Activated CD4-positive, alpha-beta T cell treated with anti-CD3 and anti-CD28 coated beads for 36 hours (primary cell): ENCODE data around the gene TGFB2. TPM values are rescaled to one million over a fixed set of nuclear protein-coding genes. Genes with fewer than 3 reads are reported as not detected.

ENCODE experiments used
- ATAC-seq: fragments of 200-7000 bp; cut with Tn5 transposase; one replicate; pipeline ENCODE4 v1.10.0; 2021; ENCODE audit warnings: mild to moderate bottlenecking, moderate library complexity
- CTCF ChIA-PET: fragments of 350-600 bp; sonication (Branson Sonifier 250); formaldehyde crosslinking; loops from one replicate; lab custom pipeline; 2021; ENCODE audit warnings: antibody characterized with exemption; lab: Charles Lee
- POLR2A ChIA-PET: fragments of 350-600 bp; sonication (Branson Sonifier 250); formaldehyde crosslinking; loops from one replicate; lab custom pipeline; 2021; ENCODE audit warnings: antibody characterized with exemption, inconsistent platforms; lab: Charles Lee
- DNase-seq: peaks from one replicate; pipeline ENCODE4 v3.0.0-alpha.2; 2020
- H3K27ac Mint-ChIP-seq: one replicate; pipeline ENCODE4 v1.8.0; 2021; ENCODE audit warnings: mixed read lengths
- H3K27me3 Mint-ChIP-seq: one replicate; pipeline ENCODE4 v1.8.0; 2021; ENCODE audit warnings: mixed read lengths
- H3K36me3 Mint-ChIP-seq: one replicate; pipeline ENCODE4 v1.8.0; 2021; ENCODE audit warnings: low read depth, mixed read lengths
- H3K4me1 Mint-ChIP-seq: one replicate; pipeline ENCODE4 v1.8.0; 2021; ENCODE audit warnings: mixed read lengths
- H3K4me3 Mint-ChIP-seq: one replicate; pipeline ENCODE4 v1.8.0; 2021; ENCODE audit warnings: mild to moderate bottlenecking, moderate library complexity, mixed read lengths
- H3K9me3 Mint-ChIP-seq: one replicate; pipeline ENCODE4 v1.8.0; 2021; ENCODE audit warnings: low read depth, mixed read lengths
- intact Hi-C, 2 experiments: fragments of 100-400 bp; cut with DNase I in 1 of 2; cut with micrococcal nuclease in 1 of 2; formaldehyde crosslinking; loops; one replicate each; pipeline versions ENCODE4 v1.14.2 to v1.15.1; 2022 to 2024; cut with DNase I, micrococcal nuclease
- total RNA-seq, 2 experiments: library from RNA; stranded (reverse); gene quantifications; one replicate each; pipeline ENCODE4 v1.2.3, GENCODE V29; 2021

Gene TGFB2
- total RNA-seq, 2 experiments from 2014 or later: 0.09 TPM; not detected in 1

DNA sequence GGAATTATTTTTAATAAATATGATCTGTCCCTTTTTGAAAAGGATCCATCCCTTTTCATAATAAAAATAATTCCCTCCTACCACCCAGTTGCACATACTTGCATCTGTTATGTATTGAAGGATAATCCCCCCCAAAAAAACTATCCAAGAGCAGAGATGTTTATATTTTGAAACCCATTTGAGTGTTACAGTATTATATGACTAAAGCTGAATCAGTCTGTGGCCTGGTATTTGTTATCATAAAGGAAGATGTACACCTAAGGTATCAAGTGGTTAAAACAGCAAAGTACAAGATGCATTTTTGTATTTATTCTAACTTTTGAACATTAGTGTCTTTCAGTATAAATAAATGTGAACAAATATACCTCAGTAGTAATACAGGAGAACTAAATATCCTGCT is 12.7 kb upstream of the TGFB2 start:
- Mint-ChIP-seq H3K9me3 (no peaks in the 10 kb centered on the region), H3K27ac (no peak overlapping the region), H3K4me1 (no peaks in the 10 kb centered on the region), H3K36me3 (peaks cover 18% of the 10 kb centered on the region), H3K27me3 (no peaks in the 10 kb centered on the region), H3K4me3 (no peak overlapping the region)
- intact Hi-C loops: loop anchor here in 1 of 2 experiments (5.0 to 10.0 kb wide), 3 partner anchors 1052 to 1480 kb away; no protein-coding TSS in a partner anchor
- DNase-seq (no peak), ATAC-seq (no peak)
- ChIA-PET CTCF (no interaction called here), POLR2A (no interaction called here)

DNA sequence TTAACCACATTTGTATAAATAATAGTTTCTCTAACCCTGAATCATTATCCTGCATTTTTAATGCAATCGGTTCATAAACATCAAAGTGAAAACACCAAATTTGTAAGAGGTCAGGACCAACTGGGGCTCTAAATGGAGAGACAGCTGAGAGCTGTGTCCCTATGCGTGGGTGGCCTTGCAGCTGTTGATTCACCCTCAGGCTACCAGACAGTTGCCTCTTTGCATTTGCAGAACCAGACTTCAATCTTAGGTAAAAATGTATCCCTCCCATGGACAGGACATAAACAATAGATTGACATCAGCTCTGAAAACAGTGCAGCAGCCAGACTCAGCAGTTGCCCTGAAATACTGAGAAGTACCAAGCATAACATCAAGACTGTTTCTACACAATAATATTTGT is 8.8 kb upstream of the TGFB2 start:
- H3K36me3 Mint-ChIP-seq: peaks cover 21% of the 10 kb centered on the region
- ATAC-seq (no peak), DNase-seq (no peak)
- no peaks in the 10 kb centered on the region for H3K9me3 Mint-ChIP-seq
- intact Hi-C loops: loop anchor here in 1 of 2 experiments (10.0 kb wide), 2 partner anchors 1048 to 1228 kb away; no protein-coding TSS in a partner anchor
- ChIA-PET POLR2A (no interaction called here), CTCF (interaction anchor here (0.8 kb wide), 1 partner anchor 30 kb away, joined by 4 read pairs; no protein-coding TSS in a partner anchor)
- H3K4me3 Mint-ChIP-seq: no peak overlapping the region
- H3K4me1 Mint-ChIP-seq: no peaks in the 10 kb centered on the region
- peaks cover 3% of the 10 kb centered on the region for H3K27me3 Mint-ChIP-seq
- H3K27ac Mint-ChIP-seq: no peak overlapping the region

DNA sequence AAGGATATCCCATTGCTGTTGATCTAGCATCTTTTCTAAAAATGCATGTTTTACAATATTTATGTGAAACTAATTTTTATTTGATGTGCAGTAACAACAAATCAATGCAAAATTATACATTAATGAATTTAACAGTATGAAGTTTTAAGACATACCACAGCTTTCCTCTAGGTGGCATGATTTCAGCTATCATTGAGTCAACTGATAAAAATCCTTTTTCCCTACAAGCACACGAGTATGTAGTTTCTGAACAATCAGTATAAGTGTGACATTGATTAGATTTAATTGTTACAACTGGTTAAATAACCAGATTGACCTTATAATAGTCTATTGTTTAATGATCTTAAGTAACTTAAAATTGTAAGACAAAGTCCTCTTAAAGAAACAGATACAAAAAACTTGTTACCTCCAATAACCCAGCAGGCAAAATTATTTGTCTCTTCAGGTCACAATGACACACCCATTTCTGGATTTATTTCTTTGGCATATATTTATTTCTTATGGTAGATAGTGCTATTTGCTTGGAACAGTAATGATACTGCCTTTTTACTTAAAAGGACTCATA is 5.8 kb upstream of the TGFB2 start:
- no peak overlapping the region for H3K27ac Mint-ChIP-seq
- no peak for ATAC-seq

DNA sequence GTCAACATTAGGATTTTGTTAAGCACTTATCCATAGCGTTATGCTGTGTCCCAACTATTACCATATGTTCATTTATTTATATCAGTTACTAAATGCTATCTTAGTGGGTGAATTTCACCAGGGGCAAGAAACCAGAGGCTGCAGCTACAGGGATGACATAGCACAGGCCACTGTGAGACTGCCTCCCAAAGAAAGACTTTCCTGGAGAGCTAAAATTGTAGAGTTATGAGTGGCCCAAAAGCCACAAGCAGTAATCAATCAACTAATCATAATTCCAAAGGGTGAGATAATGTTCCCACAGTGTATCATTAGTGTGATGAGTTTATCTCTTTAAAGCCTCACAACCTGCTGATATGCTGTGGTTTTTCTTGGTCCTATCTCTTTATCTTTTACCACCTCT is 3.8 kb upstream of the TGFB2 start:
- no peaks in the 10 kb centered on the region for H3K9me3 Mint-ChIP-seq
- intact Hi-C loops: loop anchor here (10.0 kb wide), 2 partner anchors 833 to 1323 kb away; partner anchors contain the start of gene LYPLAL1 (in 1 of the 2)
- peaks cover 14% of the 10 kb centered on the region for H3K36me3 Mint-ChIP-seq
- CTCF ChIA-PET: interaction anchor here (0.6 to 1.4 kb wide), 2 partner anchors 12 to 178 kb away, joined by 3 read pairs; no protein-coding TSS in a partner anchor
- POLR2A ChIA-PET: no interaction called here
- peaks cover 17% of the 10 kb centered on the region for H3K27me3 Mint-ChIP-seq
- H3K4me1 Mint-ChIP-seq: peaks cover 5% of the 10 kb centered on the region
- ATAC-seq: no peak
- H3K27ac Mint-ChIP-seq: no peak overlapping the region
- DNase-seq: no peak
- H3K4me3 Mint-ChIP-seq: no peak overlapping the region

More for the DNA sequence above, 5.8 kb upstream of the TGFB2 start:
- Mint-ChIP-seq H3K27me3 (peaks cover 12% of the 10 kb centered on the region), H3K9me3 (no peaks in the 10 kb centered on the region), H3K36me3 (peaks cover 21% of the 10 kb centered on the region), H3K4me1 (no peaks in the 10 kb centered on the region), H3K4me3 (no peak overlapping the region)
- CTCF ChIA-PET: interaction anchor here (0.7 to 3.0 kb wide), 11 partner anchors 10 to 49 kb away, joined by 3 to 19 read pairs (median 4); no protein-coding TSS in a partner anchor
- intact Hi-C loops: loop anchor here (1.0 to 10.0 kb wide), 4 partner anchors 182 to 1225 kb away; no protein-coding TSS in a partner anchor
- DNase-seq: no peak
- POLR2A ChIA-PET: no interaction called here

DNA sequence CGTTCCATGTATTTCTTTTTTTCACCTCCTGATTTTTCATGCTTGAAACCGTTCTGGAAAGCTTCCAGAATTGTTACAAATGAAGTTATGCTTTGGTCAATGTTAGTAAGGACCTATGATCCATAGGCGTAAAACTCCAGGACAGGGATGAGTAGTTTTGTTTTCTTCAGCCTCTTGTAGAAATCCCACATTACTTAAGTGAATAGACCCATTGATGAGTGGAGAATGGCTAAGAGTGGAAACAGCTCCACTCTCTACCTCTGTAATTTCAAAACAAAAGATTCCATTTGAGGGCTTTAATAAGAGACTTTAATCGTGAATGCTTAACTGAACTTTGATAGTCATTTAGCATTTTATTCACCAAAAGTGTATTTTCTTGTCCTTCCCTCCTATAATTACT is 3.0 kb upstream of the TGFB2 start:
- H3K27me3 Mint-ChIP-seq: peaks cover 25% of the 10 kb centered on the region
- ATAC-seq (no peak), DNase-seq (no peak)
- H3K4me1 Mint-ChIP-seq: peaks cover 12% of the 10 kb centered on the region
- no peak overlapping the region for H3K27ac Mint-ChIP-seq
- intact Hi-C loops: loop anchor here (10.0 kb wide), 2 partner anchors 833 to 1323 kb away; partner anchors contain the start of gene LYPLAL1 (in 1 of the 2)
- H3K9me3 Mint-ChIP-seq: no peaks in the 10 kb centered on the region
- H3K36me3 Mint-ChIP-seq: peaks cover 13% of the 10 kb centered on the region
- no peak overlapping the region for H3K4me3 Mint-ChIP-seq
- ChIA-PET CTCF (no interaction called here), POLR2A (no interaction called here)

DNA sequence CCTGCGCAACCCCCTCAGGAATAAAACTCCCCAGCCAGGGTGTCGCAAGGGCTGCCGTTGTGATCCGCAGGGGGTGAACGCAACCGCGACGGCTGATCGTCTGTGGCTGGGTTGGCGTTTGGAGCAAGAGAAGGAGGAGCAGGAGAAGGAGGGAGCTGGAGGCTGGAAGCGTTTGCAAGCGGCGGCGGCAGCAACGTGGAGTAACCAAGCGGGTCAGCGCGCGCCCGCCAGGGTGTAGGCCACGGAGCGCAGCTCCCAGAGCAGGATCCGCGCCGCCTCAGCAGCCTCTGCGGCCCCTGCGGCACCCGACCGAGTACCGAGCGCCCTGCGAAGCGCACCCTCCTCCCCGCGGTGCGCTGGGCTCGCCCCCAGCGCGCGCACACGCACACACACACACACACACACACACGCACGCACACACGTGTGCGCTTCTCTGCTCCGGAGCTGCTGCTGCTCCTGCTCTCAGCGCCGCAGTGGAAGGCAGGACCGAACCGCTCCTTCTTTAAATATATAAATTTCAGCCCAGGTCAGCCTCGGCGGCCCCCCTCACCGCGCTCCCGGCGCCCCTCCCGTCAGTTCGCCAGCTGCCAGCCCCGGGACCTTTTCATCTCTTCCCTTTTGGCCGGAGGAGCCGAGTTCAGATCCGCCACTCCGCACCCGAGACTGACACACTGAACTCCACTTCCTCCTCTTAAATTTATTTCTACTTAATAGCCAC is 696 bp downstream of the TGFB2 start:
- intact Hi-C loops: loop anchor here (5.0 to 10.0 kb wide), 3 partner anchors 826 to 1319 kb away; partner anchors contain the start of gene LYPLAL1 (in 2 of the 2)
- DNase-seq (peak; percentile 59), ATAC-seq (peak; percentile 74)
- peaks cover 13% of the 10 kb centered on the region for H3K36me3 Mint-ChIP-seq
- no peak overlapping the region for H3K27ac Mint-ChIP-seq
- H3K9me3 Mint-ChIP-seq: no peaks in the 10 kb centered on the region
- H3K4me3 Mint-ChIP-seq: no peak overlapping the region
- ChIA-PET POLR2A (interaction anchor here (0.9 kb wide), 1 partner anchor 32 kb away, joined by 3 read pairs; no protein-coding TSS in a partner anchor), CTCF (interaction anchor here (1.1 kb wide), 1 partner anchor 16 kb away, joined by 4 read pairs; no protein-coding TSS in a partner anchor)
- H3K4me1 Mint-ChIP-seq: peaks cover 21% of the 10 kb centered on the region
- H3K27me3 Mint-ChIP-seq: peaks cover 48% of the 10 kb centered on the region

DNA sequence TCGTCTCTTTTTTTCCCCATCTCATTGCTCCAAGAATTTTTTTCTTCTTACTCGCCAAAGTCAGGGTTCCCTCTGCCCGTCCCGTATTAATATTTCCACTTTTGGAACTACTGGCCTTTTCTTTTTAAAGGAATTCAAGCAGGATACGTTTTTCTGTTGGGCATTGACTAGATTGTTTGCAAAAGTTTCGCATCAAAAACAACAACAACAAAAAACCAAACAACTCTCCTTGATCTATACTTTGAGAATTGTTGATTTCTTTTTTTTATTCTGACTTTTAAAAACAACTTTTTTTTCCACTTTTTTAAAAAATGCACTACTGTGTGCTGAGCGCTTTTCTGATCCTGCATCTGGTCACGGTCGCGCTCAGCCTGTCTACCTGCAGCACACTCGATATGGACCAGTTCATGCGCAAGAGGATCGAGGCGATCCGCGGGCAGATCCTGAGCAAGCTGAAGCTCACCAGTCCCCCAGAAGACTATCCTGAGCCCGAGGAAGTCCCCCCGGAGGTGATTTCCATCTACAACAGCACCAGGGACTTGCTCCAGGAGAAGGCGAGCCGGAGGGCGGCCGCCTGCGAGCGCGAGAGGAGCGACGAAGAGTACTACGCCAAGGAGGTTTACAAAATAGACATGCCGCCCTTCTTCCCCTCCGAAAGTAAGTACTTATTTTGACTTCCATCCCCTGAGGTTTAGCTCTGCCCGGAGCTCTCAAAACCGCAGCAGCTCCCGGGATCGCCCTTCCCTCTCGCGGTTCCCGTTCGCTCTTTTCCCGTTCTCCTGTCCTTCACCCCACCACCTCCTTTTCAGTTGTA is 1.5 kb downstream of the TGFB2 start:
- no peak overlapping the region for H3K4me3 Mint-ChIP-seq
- intact Hi-C loops: loop anchor here (5.0 to 10.0 kb wide), 3 partner anchors 826 to 1318 kb away; partner anchors contain the start of gene LYPLAL1 (in 2 of the 2)
- no peak overlapping the region for H3K27ac Mint-ChIP-seq
- H3K4me1 Mint-ChIP-seq: peaks cover 28% of the 10 kb centered on the region
- H3K36me3 Mint-ChIP-seq: peaks cover 7% of the 10 kb centered on the region
- POLR2A ChIA-PET: no interaction called here
- peaks cover 47% of the 10 kb centered on the region for H3K27me3 Mint-ChIP-seq
- CTCF ChIA-PET: interaction anchor here (2.0 kb wide), 1 partner anchor 16 kb away, joined by 4 read pairs; no protein-coding TSS in a partner anchor
- ATAC-seq (no peak), DNase-seq (peak; percentile 22)
- H3K9me3 Mint-ChIP-seq: no peaks in the 10 kb centered on the region

DNA sequence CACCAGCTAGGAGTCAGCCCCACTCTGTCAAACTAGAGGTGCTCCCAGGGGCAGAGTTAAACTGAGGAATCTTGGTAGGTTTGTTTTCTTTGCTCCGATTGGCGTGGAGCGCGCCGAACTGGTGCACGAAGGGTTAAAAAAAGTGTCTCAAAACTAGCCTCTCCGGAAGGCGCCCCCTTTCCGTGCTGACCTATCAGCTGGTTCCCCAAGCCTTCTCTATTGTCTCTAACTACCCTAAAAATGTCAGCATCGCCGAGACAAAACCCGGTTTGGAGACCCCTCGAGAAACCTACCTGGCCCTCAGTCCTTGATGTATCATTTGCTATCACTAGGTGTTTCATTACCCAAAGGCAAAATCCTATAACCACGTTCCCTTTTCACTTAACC is 2.2 kb downstream of the TGFB2 start:
- peaks cover 33% of the 10 kb centered on the region for H3K4me1 Mint-ChIP-seq
- ATAC-seq: no peak
- no peak overlapping the region for H3K4me3 Mint-ChIP-seq
- H3K27me3 Mint-ChIP-seq: peaks cover 47% of the 10 kb centered on the region
- no peaks in the 10 kb centered on the region for H3K9me3 Mint-ChIP-seq
- peaks cover 6% of the 10 kb centered on the region for H3K36me3 Mint-ChIP-seq
- H3K27ac Mint-ChIP-seq: no peak overlapping the region
- ChIA-PET POLR2A (no interaction called here), CTCF (interaction anchor here (2.0 kb wide), 1 partner anchor 17 kb away, joined by 4 read pairs; no protein-coding TSS in a partner anchor)
- intact Hi-C loops: loop anchor here (5.0 to 10.0 kb wide), 3 partner anchors 825 to 1317 kb away; partner anchors contain the start of gene LYPLAL1 (in 2 of the 2)
- no peak for DNase-seq

DNA sequence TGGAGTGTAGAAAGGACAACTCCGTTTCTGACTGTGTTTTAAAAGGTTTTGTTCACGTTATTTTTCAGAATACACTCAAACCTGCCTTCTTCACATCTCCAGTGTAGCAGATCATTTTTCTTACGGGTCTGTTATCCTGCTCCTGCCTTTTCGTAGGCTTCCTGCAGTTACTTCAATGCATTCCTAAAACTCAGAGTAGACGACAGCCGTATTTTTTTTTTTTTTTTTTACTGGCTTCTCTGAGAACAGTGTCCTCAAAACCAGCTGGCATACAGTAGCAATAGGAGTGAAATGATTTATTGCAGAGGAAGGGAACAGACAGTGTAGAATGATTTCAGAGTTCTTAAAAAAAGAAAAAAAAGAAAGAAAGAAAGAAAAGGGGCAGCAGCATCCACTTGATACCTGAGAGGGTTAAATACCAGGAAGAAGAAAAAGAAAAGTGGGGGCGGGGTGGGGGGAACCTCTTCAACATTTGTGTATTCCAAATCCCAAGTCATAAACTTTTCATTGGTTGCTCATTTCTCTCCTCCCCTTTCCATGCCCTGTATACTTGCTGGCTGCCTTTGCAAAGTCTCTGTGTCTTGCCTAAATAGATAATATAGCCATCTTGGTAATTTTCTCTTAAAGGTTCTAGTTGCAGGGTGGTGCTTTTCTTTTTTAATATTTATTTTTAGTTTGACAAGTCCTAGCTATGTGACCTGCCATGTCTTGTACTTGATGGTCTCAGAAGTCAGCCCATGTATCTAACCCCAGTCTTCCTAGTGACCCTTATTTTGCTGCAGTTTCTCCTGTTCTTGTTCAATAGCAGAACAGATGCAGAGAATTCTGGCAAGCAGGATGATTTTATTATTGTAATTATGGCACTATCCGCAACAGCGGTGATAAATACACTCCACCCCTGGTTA is 2.8 kb downstream of the TGFB2 start:
- H3K4me3 Mint-ChIP-seq: no peak overlapping the region
- no peaks in the 10 kb centered on the region for H3K9me3 Mint-ChIP-seq
- H3K36me3 Mint-ChIP-seq: peaks cover 3% of the 10 kb centered on the region
- no peak for DNase-seq
- H3K4me1 Mint-ChIP-seq: peaks cover 33% of the 10 kb centered on the region
- CTCF ChIA-PET: interaction anchor here (2.0 kb wide), 1 partner anchor 18 kb away, joined by 4 read pairs; no protein-coding TSS in a partner anchor
- no peak for ATAC-seq
- intact Hi-C loops: loop anchor here (5.0 to 10.0 kb wide), 3 partner anchors 824 to 1317 kb away; partner anchors contain the start of gene LYPLAL1 (in 2 of the 2)
- POLR2A ChIA-PET: no interaction called here
- peaks cover 47% of the 10 kb centered on the region for H3K27me3 Mint-ChIP-seq
- H3K27ac Mint-ChIP-seq: no peak overlapping the region

DNA sequence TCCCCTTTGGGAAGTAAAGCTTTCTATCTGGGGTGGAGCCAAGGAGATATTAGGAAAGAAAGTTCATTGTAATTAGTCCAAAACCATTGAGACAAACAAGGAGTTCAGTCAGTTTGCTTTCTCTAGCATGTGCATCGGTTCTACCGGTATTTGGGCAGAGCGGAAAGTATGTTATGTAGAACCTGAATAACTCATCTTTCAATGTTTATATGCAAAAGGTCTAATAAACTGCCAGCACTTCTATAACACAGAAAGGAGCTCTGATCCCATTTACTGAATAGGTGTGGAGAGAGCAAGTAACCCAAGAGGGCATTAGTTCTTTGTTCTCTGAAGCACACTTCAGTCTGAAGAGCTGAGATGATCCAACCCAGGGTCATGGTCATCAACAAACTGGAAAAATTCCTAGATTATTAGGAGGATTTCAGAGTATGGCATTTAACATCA is 3.5 kb downstream of the TGFB2 start:
- Mint-ChIP-seq H3K9me3 (no peaks in the 10 kb centered on the region), H3K27ac (no peak overlapping the region), H3K4me1 (peaks cover 33% of the 10 kb centered on the region), H3K4me3 (no peak overlapping the region), H3K27me3 (peaks cover 51% of the 10 kb centered on the region), H3K36me3 (no peaks in the 10 kb centered on the region)
- DNase-seq (no peak), ATAC-seq (no peak)
- CTCF ChIA-PET: interaction anchor here (1.3 kb wide), 1 partner anchor 10 kb away, joined by 4 read pairs; no protein-coding TSS in a partner anchor
- POLR2A ChIA-PET: no interaction called here
- intact Hi-C loops: loop anchor here (5.0 to 10.0 kb wide), 3 partner anchors 824 to 1316 kb away; partner anchors contain the start of gene LYPLAL1 (in 2 of the 2)
